ENCODE measurements around the gene SOHLH2.

SOHLH2 gene

DNA sequence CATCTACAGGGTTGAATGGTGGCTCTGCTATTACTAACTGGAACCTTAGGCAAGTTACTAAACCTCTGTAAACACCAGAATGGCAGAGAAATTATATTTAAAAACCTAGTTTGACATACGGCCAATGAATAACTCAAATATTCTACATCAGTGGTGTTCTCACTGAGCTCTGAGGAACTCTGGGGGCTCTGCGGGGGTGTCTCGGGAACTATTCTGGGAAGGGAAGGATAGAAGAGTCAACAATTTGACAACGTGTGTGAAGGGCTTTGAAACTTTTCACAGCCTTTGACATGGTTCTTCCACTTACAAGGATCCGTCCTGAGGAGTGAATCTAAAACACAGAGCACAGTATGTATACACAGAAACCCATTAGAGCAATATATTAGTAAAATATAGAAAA, 38.7 kb downstream of the SOHLH2 start:
- TF ChIP-seq TAF1 (IDR thresholded peaks at IDR 0.05; ENCODE audit: borderline replicate concordance, low read depth, low read length): no peak
- no peak for TF ChIP-seq POLR2AphosphoS5 (IDR thresholded peaks at IDR 0.05; ENCODE audit: low read depth, low read length)
- TF ChIP-seq POLR2A (IDR thresholded peaks at IDR 0.05; ENCODE audit: low read depth, low read length): no peak
- FAIRE-seq: no peak
- no peak for DNase-seq (ENCODE audit: insufficient read length)

DNA sequence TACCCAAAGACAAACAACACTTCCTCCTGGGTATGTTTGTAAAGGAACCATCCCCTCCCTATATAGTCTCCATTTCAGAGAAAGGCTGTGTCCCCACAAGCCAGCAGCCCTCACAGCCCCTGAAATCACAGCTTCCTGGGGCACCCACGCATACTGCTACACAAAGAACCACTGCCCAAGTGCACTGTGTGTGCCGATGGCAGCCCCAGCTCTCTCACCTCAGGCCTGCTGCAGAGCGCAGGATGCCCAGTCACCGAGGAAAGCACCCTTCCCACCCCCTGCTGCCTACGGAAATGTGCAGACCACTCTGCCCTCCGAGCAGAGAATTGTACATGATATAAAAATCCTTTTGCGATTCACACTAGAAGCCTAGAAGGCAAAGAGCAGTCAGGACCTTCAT, 39.4 kb downstream of the SOHLH2 start:
- no peak for DNase-seq (ENCODE audit: insufficient read length)
- TF ChIP-seq POLR2AphosphoS5 (IDR thresholded peaks at IDR 0.05; ENCODE audit: low read depth, low read length): no peak
- TF ChIP-seq TAF1 (IDR thresholded peaks at IDR 0.05; ENCODE audit: borderline replicate concordance, low read depth, low read length): no peak
- no peak for TF ChIP-seq POLR2A (IDR thresholded peaks at IDR 0.05; ENCODE audit: low read depth, low read length)
- FAIRE-seq: no peak

GRCh38 chr13:36173571-36174322, 40.6 kb downstream of the SOHLH2 start:
- TF ChIP-seq TAF1 (IDR thresholded peaks at IDR 0.05; ENCODE audit: borderline replicate concordance, low read depth, low read length): no peak
- no peak for TF ChIP-seq POLR2AphosphoS5 (IDR thresholded peaks at IDR 0.05; ENCODE audit: low read depth, low read length)
- no peak for TF ChIP-seq POLR2A (IDR thresholded peaks at IDR 0.05; ENCODE audit: low read depth, low read length)
- DNase-seq (ENCODE audit: insufficient read length) (no peak), FAIRE-seq (no peak)

DNA sequence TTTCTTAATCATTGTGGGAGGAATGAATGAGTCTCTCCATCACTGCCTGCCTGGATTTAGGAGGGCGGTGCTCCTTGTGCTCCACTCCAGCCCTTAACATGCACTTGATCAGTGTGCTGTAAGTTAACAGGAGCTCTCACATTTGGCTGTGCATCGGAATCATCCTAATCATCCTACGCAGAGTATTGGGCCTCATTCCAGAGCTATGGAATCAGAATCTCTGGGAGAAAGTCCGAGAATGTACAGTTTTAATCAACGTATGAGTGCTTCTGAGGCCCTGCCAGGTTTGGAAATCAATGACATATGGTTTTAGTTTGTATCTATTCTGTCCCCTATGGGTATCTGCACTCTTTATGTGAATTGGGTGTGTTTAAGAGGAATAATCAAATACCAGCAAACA, 48.3 kb downstream of the SOHLH2 start:
- DNase-seq (ENCODE audit: insufficient read length) (no peak), FAIRE-seq (no peak)
- TF ChIP-seq POLR2AphosphoS5 (IDR thresholded peaks at IDR 0.05; ENCODE audit: low read depth, low read length): no peak
- no peak for TF ChIP-seq POLR2A (IDR thresholded peaks at IDR 0.05; ENCODE audit: low read depth, low read length)
- TF ChIP-seq TAF1 (IDR thresholded peaks at IDR 0.05; ENCODE audit: borderline replicate concordance, low read depth, low read length): no peak

GRCh38 chr13:36163809-36164308, 50.5 kb downstream of the SOHLH2 start:
- FAIRE-seq: no peak
- TF ChIP-seq TAF1 (IDR thresholded peaks at IDR 0.05; ENCODE audit: borderline replicate concordance, low read depth, low read length) (no peak), POLR2AphosphoS5 (IDR thresholded peaks at IDR 0.05; ENCODE audit: low read depth, low read length) (no peak), POLR2A (IDR thresholded peaks at IDR 0.05; ENCODE audit: low read depth, low read length) (no peak)
- DNase-seq (ENCODE audit: insufficient read length): no peak

- TF ChIP-seq POLR2A (IDR thresholded peaks at IDR 0.05; ENCODE audit: low read depth, low read length) (no peak), TAF1 (IDR thresholded peaks at IDR 0.05; ENCODE audit: borderline replicate concordance, low read depth, low read length) (no peak), POLR2AphosphoS5 (IDR thresholded peaks at IDR 0.05; ENCODE audit: low read depth, low read length) (no peak)
- no peak for FAIRE-seq
- DNase-seq (ENCODE audit: insufficient read length): no peak
These were observed 51.1 kb downstream of the SOHLH2 start for GRCh38 chr13:36163286-36163685.

GRCh38 chr13:36160297-36160696, 54.1 kb downstream of the SOHLH2 start:
- FAIRE-seq: no peak
- no peak for DNase-seq (ENCODE audit: insufficient read length)
- no peak for TF ChIP-seq POLR2A (IDR thresholded peaks at IDR 0.05; ENCODE audit: low read depth, low read length)
- TF ChIP-seq TAF1 (IDR thresholded peaks at IDR 0.05; ENCODE audit: borderline replicate concordance, low read depth, low read length): no peak
- TF ChIP-seq POLR2AphosphoS5 (IDR thresholded peaks at IDR 0.05; ENCODE audit: low read depth, low read length): no peak

- FAIRE-seq (no peak), DNase-seq (ENCODE audit: insufficient read length) (no peak)
- TF ChIP-seq POLR2AphosphoS5 (IDR thresholded peaks at IDR 0.05; ENCODE audit: low read depth, low read length) (no peak), TAF1 (IDR thresholded peaks at IDR 0.05; ENCODE audit: borderline replicate concordance, low read depth, low read length) (no peak), POLR2A (IDR thresholded peaks at IDR 0.05; ENCODE audit: low read depth, low read length) (no peak)
These were observed 55.7 kb downstream of the SOHLH2 start for GRCh38 chr13:36158611-36159010.

GRCh38 chr13:36157480-36157879, 56.9 kb downstream of the SOHLH2 start:
- FAIRE-seq: no peak
- TF ChIP-seq POLR2AphosphoS5 (IDR thresholded peaks at IDR 0.05; ENCODE audit: low read depth, low read length) (no peak), TAF1 (IDR thresholded peaks at IDR 0.05; ENCODE audit: borderline replicate concordance, low read depth, low read length) (no peak), POLR2A (IDR thresholded peaks at IDR 0.05; ENCODE audit: low read depth, low read length) (no peak)
- no peak for DNase-seq (ENCODE audit: insufficient read length)

- TF ChIP-seq TAF1 (IDR thresholded peaks at IDR 0.05; ENCODE audit: borderline replicate concordance, low read depth, low read length) (no peak), POLR2AphosphoS5 (IDR thresholded peaks at IDR 0.05; ENCODE audit: low read depth, low read length) (no peak), POLR2A (IDR thresholded peaks at IDR 0.05; ENCODE audit: low read depth, low read length) (no peak)
- no peak for DNase-seq (ENCODE audit: insufficient read length)
- no peak for FAIRE-seq
These were observed 59.6 kb downstream of the SOHLH2 start for GRCh38 chr13:36154567-36155291.

- FAIRE-seq: no peak
- no peak for TF ChIP-seq POLR2A (IDR thresholded peaks at IDR 0.05; ENCODE audit: low read depth, low read length)
- TF ChIP-seq POLR2AphosphoS5 (IDR thresholded peaks at IDR 0.05; ENCODE audit: low read depth, low read length): no peak
- TF ChIP-seq TAF1 (IDR thresholded peaks at IDR 0.05; ENCODE audit: borderline replicate concordance, low read depth, low read length): no peak
- no peak for DNase-seq (ENCODE audit: insufficient read length)
These were observed 62.8 kb downstream of the SOHLH2 start for GRCh38 chr13:36151591-36151990.

GRCh38 chr13:36148446-36148845, 65.9 kb downstream of the SOHLH2 start:
- no peak for TF ChIP-seq POLR2A (IDR thresholded peaks at IDR 0.05; ENCODE audit: low read depth, low read length)
- TF ChIP-seq POLR2AphosphoS5 (IDR thresholded peaks at IDR 0.05; ENCODE audit: low read depth, low read length): no peak
- no peak for TF ChIP-seq TAF1 (IDR thresholded peaks at IDR 0.05; ENCODE audit: borderline replicate concordance, low read depth, low read length)
- DNase-seq (ENCODE audit: insufficient read length) (no peak), FAIRE-seq (no peak)

Data from GM12892 (cell line).